Activated CD4-positive, alpha-beta T cell treated with anti-CD3 and anti-CD28 coated beads for 24 hours (primary cell): Measurements from ENCODE around the gene GALM.

ENCODE experiments used
- DNase-seq, 2 donors: peaks; one replicate each; pipeline ENCODE4 v3.0.0-alpha.2; 2020; ENCODE audit warnings: low read depth in 2 of 2

Gene GALM

DNA sequence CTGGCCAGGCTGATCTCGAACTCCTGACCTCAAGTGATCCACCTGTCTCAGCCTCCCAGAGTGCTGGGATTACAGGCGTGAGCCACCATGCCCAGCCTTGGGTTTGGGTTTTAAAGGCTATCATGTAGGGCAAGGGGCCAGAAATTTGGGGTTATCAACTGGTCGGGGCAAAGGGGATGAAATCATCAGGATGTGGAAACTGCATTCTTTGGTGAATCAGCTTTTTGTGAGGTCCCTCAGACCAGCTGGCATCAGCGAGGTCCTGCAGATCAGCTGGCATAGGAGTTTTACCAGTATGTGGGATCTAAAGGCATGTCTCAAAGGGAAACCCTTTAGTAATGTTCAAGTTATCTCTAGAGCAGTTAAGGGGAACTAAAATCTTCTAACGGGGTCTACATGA, 105.7 kb downstream of the GALM start:
- DNase-seq: no peak

DNA sequence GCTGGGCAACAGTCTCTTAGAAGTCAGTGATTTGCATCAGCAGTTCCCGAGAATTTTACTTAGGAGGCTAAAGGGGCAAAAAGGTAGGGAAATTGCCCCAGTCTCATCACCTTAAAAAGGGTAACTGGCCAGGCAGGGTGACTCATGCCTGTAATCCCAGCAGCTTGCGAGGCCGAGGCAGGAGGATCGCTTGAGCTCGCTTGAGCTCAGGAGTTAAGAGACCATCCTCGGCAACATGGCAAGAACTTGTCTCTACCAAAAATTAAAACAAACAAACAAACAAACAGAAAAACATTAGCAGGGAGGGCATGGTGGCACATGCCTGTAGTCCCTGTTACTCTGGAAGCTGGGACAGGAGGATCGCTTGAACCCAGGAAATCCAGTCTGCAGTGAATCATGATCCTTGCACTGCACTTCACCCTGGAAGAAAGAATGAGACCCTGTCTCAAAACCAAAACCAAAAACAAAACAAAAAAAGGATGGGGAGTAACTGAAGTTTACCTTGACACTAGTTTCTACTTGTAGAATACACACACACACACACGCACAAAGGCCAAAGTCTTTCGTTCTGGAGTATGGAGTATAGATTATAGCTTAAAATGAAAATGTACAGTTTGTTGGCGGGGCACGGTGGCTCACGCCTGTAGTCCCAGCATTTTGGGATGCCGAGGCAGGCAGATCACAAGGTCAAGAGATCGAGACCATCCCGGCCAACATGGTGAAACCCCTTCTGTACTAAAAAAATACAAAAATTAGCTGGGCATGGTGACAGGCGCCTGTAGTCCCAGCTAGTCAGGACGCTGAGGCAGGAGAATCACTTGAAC, 109.4 kb downstream of the GALM start:
- DNase-seq: no peak

DNA sequence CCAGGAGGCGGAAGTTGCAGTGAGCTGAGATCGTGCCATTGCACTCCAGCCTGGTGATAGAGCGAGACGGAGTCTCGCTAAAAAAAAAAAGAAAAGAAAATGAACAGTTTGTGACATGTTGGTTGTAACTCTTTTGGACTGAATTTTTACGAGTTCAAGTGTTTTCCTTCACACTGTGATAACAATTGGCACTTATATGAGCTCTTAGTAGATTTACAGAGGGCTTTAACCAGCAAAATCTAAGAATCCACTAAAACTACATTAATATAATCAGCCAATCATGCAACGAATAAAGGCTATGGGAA, 110.0 kb downstream of the GALM start:
- DNase-seq: no peak

DNA sequence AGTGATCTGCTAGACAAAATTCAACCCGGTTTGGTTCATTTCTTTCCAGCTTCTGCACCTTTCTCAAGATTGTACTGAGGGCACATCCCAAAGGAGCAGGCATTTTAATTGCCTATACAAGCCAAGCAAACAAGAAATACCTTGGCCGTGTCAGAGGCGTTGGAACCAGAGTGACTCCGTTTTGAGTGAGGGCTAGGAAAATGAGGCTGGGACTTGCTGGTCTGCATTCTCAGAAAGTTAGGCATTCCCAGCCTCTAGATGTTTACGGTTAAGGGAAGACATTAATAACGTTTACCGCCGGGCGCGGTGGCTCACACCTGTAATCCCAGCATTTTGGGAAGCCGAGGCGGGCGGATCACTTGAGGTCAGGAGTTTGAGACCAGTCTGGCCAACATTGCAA, 110.6 kb downstream of the GALM start:
- DNase-seq: no peak

DNA sequence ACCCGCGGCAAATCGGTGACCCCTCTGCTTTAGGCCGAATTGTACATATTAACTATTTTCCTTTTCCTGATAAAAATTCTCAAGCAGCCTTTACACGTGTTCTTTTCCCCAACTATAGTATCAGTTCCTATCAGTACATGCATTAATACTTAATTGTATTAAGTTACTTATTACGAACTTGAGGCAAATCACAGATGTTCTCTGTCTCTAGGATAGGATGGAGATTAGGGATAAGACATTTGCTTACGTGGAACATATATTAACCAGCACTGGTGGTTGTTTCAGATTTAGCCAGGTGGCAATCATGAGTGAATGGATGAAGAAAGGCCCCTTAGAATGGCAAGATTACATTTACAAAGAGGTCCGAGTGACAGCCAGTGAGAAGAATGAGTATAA, 112.8 kb downstream of the GALM start:
- DNase-seq: no peak

DNA sequence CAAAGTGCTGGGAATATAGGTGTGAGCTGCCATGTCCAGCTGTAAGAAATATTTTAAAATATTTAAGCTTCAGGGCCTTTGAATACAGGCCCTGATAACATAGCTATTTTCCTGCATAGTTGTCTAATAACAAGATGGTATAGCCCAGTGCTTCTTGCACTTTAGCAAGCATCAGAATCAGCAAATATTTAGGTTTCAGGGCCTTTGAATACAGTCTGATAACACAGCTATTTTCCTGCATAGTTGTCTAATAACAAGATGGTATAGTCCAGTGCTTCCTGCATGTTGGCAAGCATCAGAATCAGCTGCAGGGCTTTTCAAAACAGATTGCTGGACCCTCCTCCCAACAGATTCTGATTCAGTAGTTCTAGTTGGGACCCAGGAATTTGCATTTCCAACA, 117.7 kb downstream of the GALM start:
- DNase-seq: no peak
